Measurements from ENCODE around the gene SIRT6. TPM values are rescaled to one million over a fixed set of nuclear protein-coding genes. Genes with fewer than 3 reads are reported as not detected.
A peak's percentile ranks its signal among the peaks of the same experiment; 100 is the strongest.
"Not testable (repeated sequence)": the region's sequence is repeated elsewhere in the genome, so short reads cannot be mapped to it uniquely, and the experiment has no call there.

The SIRT6 gene
- total and polyA plus RNA-seq, 4 experiments from 2014 or later: 0.19 to 27.0 (median 15.9) TPM

- Mint-ChIP-seq H3K4me1 (peaks cover 0 to 1% (median 0%) of the 10 kb centered on the region in 4 donors), H3K27me3 (peaks cover 0 to 3% of the 10 kb centered on the region in 2 donors), H3K36me3 (no peaks in the 10 kb centered on the region), H3K9me3 (no peaks in the 10 kb centered on the region), H3K4me3 (no peak overlapping the region), H3K27ac (peak overlapping the region in 1 of 7 donors; percentile 13)
- Histone ChIP-seq H3K4me3 (ENCODE audit: low read length in 2 of 2) (no peak overlapping the region), H3K27me3 (ENCODE audit: insufficient read depth, low read length) (peaks cover 13% of the 10 kb centered on the region), H3K36me3 (ENCODE audit: insufficient read depth, low read length) (no peaks in the 10 kb centered on the region), H3K27ac (ENCODE audit: low read depth, low read length) (no peak overlapping the region), H3K4me1 (ENCODE audit: insufficient read depth, low read length) (no peaks in the 10 kb centered on the region), H3K9me3 (ENCODE audit: control insufficient read depth in 1 of 2, low read length in 2 of 2) (no peaks in the 10 kb centered on the region)
- POLR2A ChIA-PET (ENCODE audit: partially characterized antibody): no interaction called here
- CTCF ChIA-PET (ENCODE audit: partially characterized antibody): no interaction called here
- intact Hi-C loops (cut with micrococcal nuclease): no loop called here
- DNase-seq: no peak
Observed at GRCh38 chr19:4225885-4226284, 43.5 kb upstream of the SIRT6 start.

- DNase-seq: no peak
- intact Hi-C loops (cut with micrococcal nuclease): no loop called here
- Mint-ChIP-seq H3K36me3 (no peaks in the 10 kb centered on the region), H3K9me3 (no peaks in the 10 kb centered on the region), H3K27me3 (peaks cover 0 to 1% of the 10 kb centered on the region in 2 donors), H3K4me1 (peaks cover 0 to 1% (median 0%) of the 10 kb centered on the region in 4 donors), H3K4me3 (no peak overlapping the region), H3K27ac (no peak overlapping the region)
- CTCF ChIA-PET (ENCODE audit: partially characterized antibody): no interaction called here
- H3K36me3 ChIP-seq (ENCODE audit: insufficient read depth, low read length): no peaks in the 10 kb centered on the region
- peaks cover 13% of the 10 kb centered on the region for H3K27me3 ChIP-seq (ENCODE audit: insufficient read depth, low read length)
- H3K4me1 ChIP-seq (ENCODE audit: insufficient read depth, low read length): no peaks in the 10 kb centered on the region
- no peak overlapping the region for H3K4me3 ChIP-seq (ENCODE audit: low read length in 2 of 2)
- POLR2A ChIA-PET (ENCODE audit: partially characterized antibody): no interaction called here
- no peak overlapping the region for H3K27ac ChIP-seq (ENCODE audit: low read depth, low read length)
- no peaks in the 10 kb centered on the region for H3K9me3 ChIP-seq (ENCODE audit: control insufficient read depth in 1 of 2, low read length in 2 of 2)
Observed at GRCh38 chr19:4224470-4224869, 42.1 kb upstream of the SIRT6 start.

GRCh38 chr19:4220188-4220587 lies 37.8 kb upstream of the SIRT6 start:
- Mint-ChIP-seq H3K27ac (no peak overlapping the region), H3K27me3 (no peaks in the 10 kb centered on the region), H3K4me1 (peaks cover 0 to under 1% (median 0%) of the 10 kb centered on the region in 4 donors), H3K4me3 (no peak overlapping the region), H3K36me3 (no peaks in the 10 kb centered on the region), H3K9me3 (peaks cover 0 to 1% (median 0%) of the 10 kb centered on the region in 8 donors)
- DNase-seq: no peak
- peaks cover under 1% of the 10 kb centered on the region for H3K4me1 ChIP-seq (ENCODE audit: insufficient read depth, low read length)
- no peaks in the 10 kb centered on the region for H3K27me3 ChIP-seq (ENCODE audit: insufficient read depth, low read length)
- no peak overlapping the region for H3K27ac ChIP-seq (ENCODE audit: low read depth, low read length)
- H3K4me3 ChIP-seq (ENCODE audit: low read length in 2 of 2): no peak overlapping the region
- CTCF ChIA-PET (ENCODE audit: partially characterized antibody): interaction anchor here (0.6 kb wide), 1 partner anchor 233 kb away, joined by 4 read pairs; no protein-coding TSS in a partner anchor
- H3K9me3 ChIP-seq (ENCODE audit: control insufficient read depth in 1 of 2, low read length in 2 of 2): no peaks in the 10 kb centered on the region
- intact Hi-C loops (cut with micrococcal nuclease): no loop called here
- H3K36me3 ChIP-seq (ENCODE audit: insufficient read depth, low read length): no peaks in the 10 kb centered on the region
- POLR2A ChIA-PET (ENCODE audit: partially characterized antibody): no interaction called here

- H3K36me3 Mint-ChIP-seq; H3K36me3 ChIP-seq (ENCODE audit: insufficient read depth, low read length); H3K4me3 ChIP-seq (ENCODE audit: low read length in 2 of 2); H3K9me3 ChIP-seq (ENCODE audit: control insufficient read depth in 1 of 2, low read length in 2 of 2); intact Hi-C loops (cut with micrococcal nuclease); H3K27ac ChIP-seq (ENCODE audit: low read depth, low read length); H3K27me3 Mint-ChIP-seq; H3K9me3 Mint-ChIP-seq; H3K4me1 ChIP-seq (ENCODE audit: insufficient read depth, low read length); POLR2A ChIA-PET (ENCODE audit: partially characterized antibody); H3K4me3 Mint-ChIP-seq; H3K27me3 ChIP-seq (ENCODE audit: insufficient read depth, low read length); DNase-seq: not testable (repeated sequence)
- CTCF ChIA-PET (ENCODE audit: partially characterized antibody): interaction anchor here (0.7 kb wide), 1 partner anchor 225 kb away, joined by 4 read pairs; no protein-coding TSS in a partner anchor
- peaks cover 10 to 15% (median 11%) of the 10 kb centered on the region in 4 donors for H3K4me1 Mint-ChIP-seq
- H3K27ac Mint-ChIP-seq: peak overlapping the region in 1 of 7 donors; percentile 30
Observed at GRCh38 chr19:4218523-4218922, 36.2 kb upstream of the SIRT6 start.

DNA sequence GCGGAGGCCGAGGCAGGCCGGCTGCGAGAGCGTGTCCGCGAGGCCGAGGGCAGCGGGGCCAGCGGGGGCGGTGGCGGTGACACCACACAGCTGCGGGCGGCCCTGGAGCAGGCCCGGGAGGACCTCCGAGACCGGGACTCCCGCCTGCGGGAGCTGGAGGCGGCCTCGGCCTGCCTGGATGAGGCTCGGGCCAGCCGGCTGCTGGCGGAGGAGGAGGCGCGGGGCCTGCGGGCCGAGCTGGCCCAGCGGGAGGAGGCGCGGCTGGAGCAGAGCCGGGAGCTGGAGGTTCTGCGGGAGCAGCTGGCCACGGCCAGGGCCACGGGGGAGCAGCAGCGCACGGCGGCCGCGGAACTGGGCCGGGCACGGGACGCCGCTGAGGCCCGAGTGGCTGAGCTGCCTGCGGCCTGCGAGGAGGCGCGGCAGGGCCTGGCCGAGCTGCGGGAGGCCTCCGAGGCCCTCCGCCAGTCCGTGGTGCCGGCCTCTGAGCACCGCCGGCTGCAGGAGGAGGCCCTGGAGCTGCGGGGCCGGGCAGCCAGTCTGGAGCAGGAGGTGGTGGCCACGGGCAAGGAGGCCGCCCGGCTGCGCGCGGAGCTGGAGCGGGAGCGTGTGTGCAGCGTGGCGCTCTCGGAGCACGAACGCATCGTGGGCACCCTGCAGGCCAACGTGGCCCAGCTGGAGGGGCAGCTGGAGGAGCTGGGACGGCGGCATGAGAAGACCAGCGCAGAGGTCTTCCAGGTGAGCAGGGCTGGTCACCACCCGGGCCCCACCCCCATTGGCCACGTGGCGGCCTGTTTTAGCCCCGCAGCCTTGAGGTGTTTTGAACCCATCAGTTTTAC lies 35.3 kb upstream of the SIRT6 start:
- H3K4me3 Mint-ChIP-seq: no peak overlapping the region
- ChIA-PET CTCF (ENCODE audit: partially characterized antibody) (interaction anchor here (0.8 kb wide), 1 partner anchor 15 kb away, joined by 3 read pairs; no protein-coding TSS in a partner anchor), POLR2A (ENCODE audit: partially characterized antibody) (no interaction called here)
- Histone ChIP-seq H3K4me3 (ENCODE audit: low read length in 2 of 2) (no peak overlapping the region), H3K36me3 (ENCODE audit: insufficient read depth, low read length) (no peaks in the 10 kb centered on the region), H3K27me3 (ENCODE audit: insufficient read depth, low read length) (no peaks in the 10 kb centered on the region), H3K9me3 (ENCODE audit: control insufficient read depth in 1 of 2, low read length in 2 of 2) (no peaks in the 10 kb centered on the region), H3K27ac (ENCODE audit: low read depth, low read length) (no peak overlapping the region), H3K4me1 (ENCODE audit: insufficient read depth, low read length) (peaks cover 9% of the 10 kb centered on the region)
- H3K27ac Mint-ChIP-seq: no peak overlapping the region
- DNase-seq: no peak
- intact Hi-C loops (cut with micrococcal nuclease): no loop called here
- no peaks in the 10 kb centered on the region for H3K36me3 Mint-ChIP-seq
- H3K4me1 Mint-ChIP-seq: peaks cover 10 to 15% (median 11%) of the 10 kb centered on the region in 4 donors
- H3K9me3 Mint-ChIP-seq: peaks cover 0 to 1% (median 0%) of the 10 kb centered on the region in 8 donors
- no peaks in the 10 kb centered on the region for H3K27me3 Mint-ChIP-seq

GRCh38 chr19:4216846-4217245 lies 34.5 kb upstream of the SIRT6 start:
- H3K36me3 ChIP-seq (ENCODE audit: insufficient read depth, low read length): no peaks in the 10 kb centered on the region
- Mint-ChIP-seq H3K36me3 (no peaks in the 10 kb centered on the region), H3K4me3 (no peak overlapping the region), H3K4me1 (peaks cover 10 to 18% (median 11%) of the 10 kb centered on the region in 4 donors), H3K27me3 (no peaks in the 10 kb centered on the region), H3K27ac (peak overlapping the region in 2 of 7 donors; percentile 12 to 70), H3K9me3 (peaks cover 0 to 1% (median 0%) of the 10 kb centered on the region in 8 donors)
- ChIA-PET CTCF (ENCODE audit: partially characterized antibody) (interaction anchor here (0.9 kb wide), 1 partner anchor 16 kb away, joined by 3 read pairs; no protein-coding TSS in a partner anchor), POLR2A (ENCODE audit: partially characterized antibody) (interaction anchor here (0.6 kb wide), 1 partner anchor 254 kb away, joined by 3 read pairs; no protein-coding TSS in a partner anchor)
- no peaks in the 10 kb centered on the region for H3K9me3 ChIP-seq (ENCODE audit: control insufficient read depth in 1 of 2, low read length in 2 of 2)
- DNase-seq: no peak
- H3K27me3 ChIP-seq (ENCODE audit: insufficient read depth, low read length): no peaks in the 10 kb centered on the region
- no peak overlapping the region for H3K4me3 ChIP-seq (ENCODE audit: low read length in 2 of 2)
- intact Hi-C loops (cut with micrococcal nuclease): no loop called here
- peaks cover 9% of the 10 kb centered on the region for H3K4me1 ChIP-seq (ENCODE audit: insufficient read depth, low read length)
- H3K27ac ChIP-seq (ENCODE audit: low read depth, low read length): no peak overlapping the region

GRCh38 chr19:4215807-4216206 lies 33.4 kb upstream of the SIRT6 start:
- H3K27me3 Mint-ChIP-seq: no peaks in the 10 kb centered on the region
- ChIA-PET CTCF (ENCODE audit: partially characterized antibody) (interaction anchor here (0.7 kb wide), 1 partner anchor 16 kb away, joined by 3 read pairs; no protein-coding TSS in a partner anchor), POLR2A (ENCODE audit: partially characterized antibody) (interaction anchor here (1.1 to 1.4 kb wide), 2 partner anchors 31 to 781 kb away, joined by 3 to 6 read pairs; partner anchors contain the start of gene YJU2)
- H3K4me3 ChIP-seq (ENCODE audit: low read length in 2 of 2): no peak overlapping the region
- H3K9me3 ChIP-seq (ENCODE audit: control insufficient read depth in 1 of 2, low read length in 2 of 2): no peaks in the 10 kb centered on the region
- H3K27me3 ChIP-seq (ENCODE audit: insufficient read depth, low read length): no peaks in the 10 kb centered on the region
- intact Hi-C loops (cut with micrococcal nuclease): no loop called here
- no peak overlapping the region for H3K27ac ChIP-seq (ENCODE audit: low read depth, low read length)
- no peak overlapping the region for H3K4me3 Mint-ChIP-seq
- H3K4me1 Mint-ChIP-seq: peaks cover 10 to 18% (median 11%) of the 10 kb centered on the region in 4 donors
- H3K36me3 Mint-ChIP-seq: no peaks in the 10 kb centered on the region
- no peaks in the 10 kb centered on the region for H3K36me3 ChIP-seq (ENCODE audit: insufficient read depth, low read length)
- peaks cover 9% of the 10 kb centered on the region for H3K4me1 ChIP-seq (ENCODE audit: insufficient read depth, low read length)
- H3K9me3 Mint-ChIP-seq: peaks cover 0 to 1% (median 0%) of the 10 kb centered on the region in 8 donors
- no peak for DNase-seq
- H3K27ac Mint-ChIP-seq: peak overlapping the region in 2 of 7 donors; percentile 64 to 68
